RWPE2 (cell line): ENCODE results near the gene HEATR5A.

ENCODE experiments used
- ATAC-seq: fragments of 200-7000 bp; cut with Tn5 transposase; 3 replicates; pipeline ENCODE4 v1.9.1; 2021; ENCODE audit warnings: low read depth
- DNase-seq: peaks from one replicate; pipeline ENCODE4 v3.0.0-alpha.2; 2020; ENCODE audit warnings: low spot score
- H3K27ac ChIP-seq: fragments of 450-650 bp; 2 replicates; pipeline ENCODE4 v1.5.1; 2017; ENCODE audit warnings: mild to moderate bottlenecking; ENCODE audit not compliant: poor library complexity, severe bottlenecking
- H3K27me3 ChIP-seq: fragments of 250-450 bp; sonication (Bioruptor Pico); 2 replicates; pipeline ENCODE4 v1.5.1; 2021; ENCODE audit warnings: mild to moderate bottlenecking, moderate library complexity; ENCODE audit not compliant: insufficient read depth, poor library complexity, severe bottlenecking
- H3K36me3 ChIP-seq: fragments of 250-450 bp; sonication (Bioruptor Pico); 2 replicates; pipeline ENCODE4 v1.5.1; 2020; ENCODE audit warnings: low read depth, mild to moderate bottlenecking, moderate library complexity
- H3K4me1 ChIP-seq: fragments of 250-450 bp; sonication (Bioruptor Pico); 2 replicates; pipeline ENCODE4 v1.5.1; 2021; ENCODE audit warnings: mild to moderate bottlenecking, moderate library complexity; ENCODE audit not compliant: insufficient read depth, poor library complexity, severe bottlenecking
- H3K4me3 ChIP-seq: fragments of 250-450 bp; sonication (Bioruptor Pico); 2 replicates; pipeline ENCODE4 v1.5.1; 2021; ENCODE audit warnings: mild to moderate bottlenecking, moderate library complexity; ENCODE audit not compliant: severe bottlenecking
- H3K9me3 ChIP-seq: fragments of 250-450 bp; sonication (Bioruptor Pico); 2 replicates; pipeline ENCODE4 v1.5.1; 2021; ENCODE audit warnings: mild to moderate bottlenecking, moderate library complexity; ENCODE audit not compliant: severe bottlenecking
- CTCF ChIP-seq: fragments of 450-650 bp; IDR thresholded peaks from one replicate; pipeline ENCODE4 v1.5.1; 2017; ENCODE audit warnings: mild to moderate bottlenecking, moderate library complexity; ENCODE audit not compliant: poor library complexity, severe bottlenecking

The HEATR5A gene

GRCh38 chr14:31326111-31326510 lies 94.2 kb downstream of the HEATR5A start:
- H3K9me3 ChIP-seq = peaks cover 6% of the 10 kb centered on the region
- peak; percentile 63 for TF ChIP-seq CTCF
- DNase-seq (no peak), ATAC-seq (peak; percentile 63; the same call in 2 of the 3 replicates)
- H3K36me3 ChIP-seq = peaks cover 4% of the 10 kb centered on the region
- no peak overlapping the region for H3K4me3 ChIP-seq
- no peaks in the 10 kb centered on the region for H3K27me3 ChIP-seq
- H3K4me1 ChIP-seq = no peaks in the 10 kb centered on the region
- no peak overlapping the region for H3K27ac ChIP-seq

- H3K4me1 ChIP-seq = no peaks in the 10 kb centered on the region
- ATAC-seq (no peak), DNase-seq (no peak)
- H3K36me3 ChIP-seq = peaks cover 4% of the 10 kb centered on the region
- no peak for TF ChIP-seq CTCF
- H3K27me3 ChIP-seq = no peaks in the 10 kb centered on the region
- H3K4me3 ChIP-seq = no peak overlapping the region
- no peaks in the 10 kb centered on the region for H3K9me3 ChIP-seq
- H3K27ac ChIP-seq = no peak overlapping the region
Measured at GRCh38 chr14:31323419-31323818, 96.9 kb downstream of the HEATR5A start.

GRCh38 chr14:31320922-31321766 lies 99.2 kb downstream of the HEATR5A start:
- ATAC-seq = no peak

GRCh38 chr14:31320216-31320615 lies 100.1 kb downstream of the HEATR5A start:
- Histone ChIP-seq H3K9me3 (no peaks in the 10 kb centered on the region), H3K4me3 (no peak overlapping the region), H3K36me3 (peaks cover 14% of the 10 kb centered on the region), H3K4me1 (no peaks in the 10 kb centered on the region), H3K27ac (no peak overlapping the region), H3K27me3 (no peaks in the 10 kb centered on the region)
- DNase-seq = no peak
- no peak for TF ChIP-seq CTCF
- no peak for ATAC-seq

More at GRCh38 chr14:31320922-31321766, 99.2 kb downstream of the HEATR5A start:
- Histone ChIP-seq H3K4me1 (no peaks in the 10 kb centered on the region), H3K27me3 (no peaks in the 10 kb centered on the region), H3K9me3 (no peaks in the 10 kb centered on the region), H3K36me3 (peaks cover 11% of the 10 kb centered on the region), H3K4me3 (no peak overlapping the region), H3K27ac (no peak overlapping the region)
- DNase-seq = no peak
- TF ChIP-seq CTCF = no peak

- TF ChIP-seq CTCF = no peak
- no peaks in the 10 kb centered on the region for H3K4me1 ChIP-seq
- ATAC-seq = no peak
- H3K36me3 ChIP-seq = peaks cover 15% of the 10 kb centered on the region
- H3K27me3 ChIP-seq = no peaks in the 10 kb centered on the region
- H3K4me3 ChIP-seq = no peak overlapping the region
- no peak overlapping the region for H3K27ac ChIP-seq
- H3K9me3 ChIP-seq = no peaks in the 10 kb centered on the region
- no peak for DNase-seq
Measured at GRCh38 chr14:31319701-31320100, 100.6 kb downstream of the HEATR5A start.
